ENCODE measurements around the gene ELK4.

Gene ELK4

DNA sequence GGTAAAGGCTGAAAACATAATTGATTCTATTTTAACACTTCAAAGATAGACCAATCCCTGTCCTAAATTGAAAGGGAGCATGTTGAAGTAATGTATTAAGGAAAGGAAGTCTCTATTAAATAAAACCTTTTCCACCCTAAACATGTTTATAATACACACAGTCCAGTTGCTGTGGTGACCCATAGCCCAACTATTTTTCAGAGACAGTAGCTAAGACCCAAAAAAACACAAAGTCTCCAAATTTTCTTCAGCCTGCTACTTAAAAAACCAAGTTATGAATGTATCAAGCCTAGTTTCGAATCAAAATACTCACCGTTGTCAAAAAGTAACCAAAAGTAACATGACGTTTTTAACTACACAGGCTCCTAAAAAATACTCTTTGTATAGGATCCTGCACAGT is 1.6 kb downstream of the ELK4 start:
- peak; percentile 28 for DNase-seq (ENCODE audit: low spot score)

DNA sequence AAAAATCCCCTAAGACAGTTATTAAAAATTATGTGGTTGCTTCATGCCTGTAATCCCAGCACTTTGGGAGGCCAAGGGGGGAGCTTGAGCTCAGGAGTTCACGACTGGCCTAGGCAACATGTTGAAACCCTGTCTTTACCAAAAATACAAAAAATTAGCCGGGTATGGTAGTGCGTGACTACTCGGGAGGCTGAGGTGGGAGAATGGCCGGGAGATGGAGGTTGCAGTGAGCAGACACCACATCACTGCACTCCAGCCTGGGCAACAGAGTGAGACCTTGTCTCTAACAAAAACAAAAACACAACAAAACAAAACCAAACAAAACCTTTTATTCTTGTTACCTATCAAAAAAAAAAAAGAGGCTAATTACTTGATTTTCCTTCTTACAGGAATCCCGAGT is 2.1 kb downstream of the ELK4 start:
- DNase-seq (ENCODE audit: low spot score), result no peak

DNA sequence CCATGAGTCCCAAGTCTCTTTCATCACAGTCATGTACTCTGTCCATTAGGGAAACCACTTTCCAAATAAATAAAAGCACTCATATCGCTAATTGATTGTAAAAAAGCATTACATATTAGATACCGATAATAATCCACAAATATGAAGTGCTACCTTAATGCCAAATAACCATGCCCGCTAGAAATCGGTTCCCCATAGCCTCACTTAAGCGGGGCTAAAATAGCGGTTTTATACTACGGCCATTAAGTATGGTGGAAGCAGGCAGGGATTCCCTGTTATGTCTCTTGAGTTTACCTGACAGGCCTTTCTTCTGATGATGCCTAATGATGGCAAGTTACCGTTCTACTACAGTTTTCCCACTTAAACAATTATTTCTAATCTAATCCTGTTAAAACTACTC is 3.9 kb downstream of the ELK4 start:
- no peak for DNase-seq (ENCODE audit: low spot score)

DNA sequence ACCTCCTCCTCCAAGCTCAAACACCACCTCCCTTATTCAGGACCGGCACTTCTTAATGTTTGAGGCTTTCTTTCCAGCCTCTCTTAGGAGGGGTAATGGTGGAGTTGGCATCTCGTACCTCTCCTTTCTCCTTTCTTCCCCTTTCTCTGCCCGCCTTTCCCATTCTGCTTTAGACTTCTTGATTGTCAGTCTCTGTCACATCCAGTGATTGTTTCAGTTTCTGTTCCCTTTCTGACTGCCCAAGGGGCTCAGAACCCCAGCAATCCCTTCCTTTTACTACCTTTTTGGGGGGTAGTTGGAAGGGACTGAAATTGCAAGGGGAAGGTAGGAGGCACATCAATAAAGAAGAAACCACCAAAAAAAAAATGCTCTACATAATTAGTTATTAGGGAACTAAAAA is 5.6 kb downstream of the ELK4 start:
- no peak for DNase-seq (ENCODE audit: low spot score)

DNA sequence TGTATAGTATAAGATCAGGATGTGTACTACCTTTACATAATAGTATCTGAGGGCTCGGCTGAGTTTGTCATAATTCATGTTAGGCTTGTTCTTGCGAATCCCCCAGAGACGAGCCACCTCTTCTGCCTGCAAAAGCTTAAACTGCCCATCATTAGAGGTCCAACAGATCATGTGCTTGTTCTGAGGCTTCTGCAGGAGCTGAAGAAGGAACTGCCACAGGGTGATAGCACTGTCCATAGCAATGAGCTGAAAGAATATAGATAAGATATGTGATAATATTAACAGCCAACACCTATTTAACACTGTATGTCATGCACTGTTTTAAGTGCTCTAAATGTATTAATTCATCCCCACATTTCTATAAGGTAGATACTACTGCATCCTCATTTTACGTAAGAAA is 8.2 kb downstream of the ELK4 start:
- no peak for DNase-seq (ENCODE audit: low spot score)

DNA sequence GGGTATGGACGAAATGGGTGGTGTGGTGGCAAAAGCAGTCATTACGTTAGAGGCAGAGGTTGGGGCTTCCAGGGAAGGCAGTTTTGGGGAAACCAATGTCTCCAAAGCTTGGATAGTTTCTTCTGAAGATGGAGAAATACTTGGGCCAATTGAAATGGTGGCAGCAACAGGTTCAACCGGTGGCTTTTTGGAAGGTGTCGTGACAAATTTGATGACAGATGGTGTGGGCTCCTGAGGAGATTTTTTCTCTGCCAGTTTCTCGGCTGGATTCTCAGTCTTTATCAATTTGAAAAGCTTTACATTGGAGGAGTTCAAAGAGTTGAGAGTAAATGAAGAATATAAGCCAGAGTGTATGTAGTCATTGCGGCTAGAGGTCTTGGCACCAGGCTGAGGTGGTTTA is 11.5 kb downstream of the ELK4 start:
- DNase-seq (ENCODE audit: low spot score), result no peak

DNA sequence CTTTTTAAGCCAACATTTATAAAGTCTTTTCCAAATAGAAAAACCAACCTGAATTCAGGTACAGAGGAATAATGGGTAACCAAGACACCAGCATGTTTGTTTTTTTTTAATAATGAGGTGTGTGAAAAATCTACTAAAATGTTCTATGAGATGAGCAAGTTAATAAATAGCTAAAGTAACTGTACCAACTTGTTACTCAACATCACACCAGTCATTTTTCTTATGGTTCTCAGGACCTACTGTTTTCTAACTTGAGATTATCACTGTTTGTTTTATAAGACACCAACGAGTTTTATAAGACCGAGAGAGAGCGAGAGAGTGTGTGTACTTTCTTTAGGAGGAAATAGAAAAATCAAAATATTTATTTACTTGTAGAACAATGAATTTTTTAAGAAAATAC is 12.4 kb downstream of the ELK4 start:
- no peak for DNase-seq (ENCODE audit: low spot score)

DNA sequence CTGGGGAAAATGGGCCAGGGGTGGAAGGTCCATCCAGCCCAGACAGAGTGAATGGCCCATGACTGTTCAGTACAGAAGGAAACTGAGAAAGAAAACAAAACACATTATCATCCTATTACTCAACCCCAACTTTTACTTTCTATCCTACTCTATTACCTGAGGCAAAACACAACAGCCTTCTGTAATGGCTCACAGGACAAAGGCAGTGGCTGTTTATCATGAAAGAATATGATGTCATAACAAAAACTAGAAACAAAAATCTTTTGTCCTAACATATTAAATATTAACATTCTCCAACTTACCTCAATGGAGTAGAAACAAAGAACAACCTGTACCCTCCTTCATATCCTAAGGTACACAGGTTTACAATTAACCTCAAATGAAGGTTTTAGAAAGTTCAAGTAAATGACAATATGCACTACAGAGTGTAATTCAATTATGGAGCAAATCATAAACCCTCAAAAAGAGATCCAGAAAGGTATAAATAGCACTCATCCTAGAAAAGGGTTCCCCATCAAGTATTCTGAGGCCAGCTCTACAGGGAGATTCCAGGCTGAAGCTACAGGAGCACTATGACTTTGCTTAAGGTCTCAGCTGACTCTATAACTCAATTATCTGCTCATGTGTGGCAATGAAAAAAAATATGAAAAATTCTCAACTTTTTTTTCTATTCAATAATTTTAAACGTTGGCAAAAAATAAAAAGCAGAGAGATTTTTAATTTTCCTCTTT is 15.1 kb downstream of the ELK4 start:
- DNase-seq (ENCODE audit: low spot score), result no peak

DNA sequence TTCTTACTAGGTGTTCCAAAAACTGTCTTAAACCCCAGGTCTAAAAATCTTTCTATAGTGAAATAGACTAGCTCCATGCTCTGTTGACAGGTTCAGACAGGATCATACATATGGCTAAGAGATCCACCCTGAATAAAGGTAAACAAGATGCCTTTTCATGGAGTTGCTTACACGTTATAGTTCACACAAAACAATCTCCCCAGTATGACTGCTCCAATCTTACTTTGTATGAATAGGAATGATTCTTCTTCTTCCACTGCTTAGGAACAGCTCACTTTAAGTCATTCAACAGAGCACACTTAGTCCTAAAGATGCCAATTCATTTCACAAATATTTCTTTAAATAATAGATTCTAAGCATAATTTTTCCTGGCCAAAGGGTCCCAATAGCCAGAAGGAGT is 16.0 kb downstream of the ELK4 start:
- DNase-seq (ENCODE audit: low spot score), result no peak

DNA sequence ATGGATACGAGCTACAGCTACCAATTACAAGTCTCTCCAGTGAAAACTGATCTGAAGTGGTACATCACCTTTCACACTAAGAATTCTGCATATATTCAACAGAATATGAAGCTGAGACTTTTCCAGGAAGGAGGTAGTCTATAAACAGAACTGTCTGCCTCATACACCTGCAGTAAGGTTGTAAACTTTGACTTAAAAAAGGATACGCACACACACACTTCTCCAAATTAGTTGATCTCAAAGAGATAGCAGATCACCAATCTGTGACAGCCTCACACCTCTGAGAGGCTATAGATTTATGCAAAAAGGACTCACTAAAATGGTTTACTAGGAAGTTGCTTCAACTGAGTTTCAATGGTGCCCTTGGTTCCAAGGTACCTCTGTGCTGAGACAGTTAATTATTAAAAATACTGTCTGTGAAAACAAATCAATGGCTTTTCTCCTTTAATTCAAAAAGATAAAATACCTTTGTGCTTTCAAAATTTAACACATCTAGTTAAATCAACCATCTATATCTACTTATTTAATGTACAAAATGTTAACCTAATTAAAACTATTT is 17.9 kb downstream of the ELK4 start:
- no peak for DNase-seq (ENCODE audit: low spot score)

DNA sequence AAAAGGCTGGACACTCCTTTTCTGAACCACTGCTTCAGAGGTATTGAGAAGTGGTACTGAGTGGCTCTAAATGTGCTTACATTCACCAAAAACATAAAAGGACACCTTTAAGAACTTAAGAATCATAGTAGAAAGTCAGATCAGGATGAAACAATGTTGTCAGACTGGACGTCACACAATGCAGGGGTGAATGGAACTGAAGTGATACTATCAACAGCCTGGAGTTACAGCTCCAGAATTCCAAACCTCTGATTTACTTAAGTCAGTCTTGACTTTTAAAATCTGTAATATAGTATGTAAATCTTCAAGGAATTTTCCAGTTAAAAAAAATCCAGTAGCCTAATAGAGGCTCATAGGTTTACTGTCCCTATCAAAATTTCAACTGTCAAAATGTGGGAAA is 19.3 kb downstream of the ELK4 start:
- no peak for DNase-seq (ENCODE audit: low spot score)

- DNase-seq (ENCODE audit: low spot score), result no peak
These were observed 19.7 kb downstream of the ELK4 start for GRCh38 chr1:205612104-205612503.

GRCh38 chr1:205610901-205611466 is 20.8 kb downstream of the ELK4 start:
- DNase-seq (ENCODE audit: low spot score), result no peak

GRCh38 chr1:205610036-205610435 is 21.8 kb downstream of the ELK4 start:
- DNase-seq (ENCODE audit: low spot score), result peak; percentile 27

DNA sequence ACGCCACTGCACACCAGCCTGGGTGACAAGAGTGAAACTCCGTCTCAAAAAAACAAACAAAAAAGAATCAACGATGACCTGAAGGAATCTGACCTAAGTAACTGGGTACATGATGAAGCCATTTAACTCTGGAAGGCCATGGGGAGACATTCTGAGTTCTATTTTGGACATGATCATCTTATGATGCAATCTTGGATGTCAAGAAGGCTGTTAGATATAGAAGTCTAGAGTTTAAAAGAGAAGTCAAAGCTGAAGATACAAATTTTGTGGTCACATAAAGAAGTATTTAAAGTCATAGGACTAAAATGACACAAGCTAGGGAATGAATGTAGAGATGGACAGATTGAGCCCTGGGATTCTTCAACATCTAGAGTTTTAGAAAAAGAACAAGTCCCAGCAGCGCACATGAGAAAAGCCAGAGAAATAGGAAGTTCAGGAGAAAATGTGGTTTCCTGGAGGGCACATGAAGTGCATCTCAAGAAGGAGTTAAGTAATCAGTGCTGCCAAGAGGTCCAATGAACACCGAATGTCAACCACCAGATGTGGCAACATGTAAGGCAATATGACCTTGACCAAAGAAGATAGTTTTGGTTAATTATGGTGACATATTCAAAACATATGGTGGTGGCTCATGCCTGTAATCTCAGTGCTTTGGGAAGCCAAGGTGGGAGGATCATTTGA is 26.8 kb downstream of the ELK4 start:
- no peak for DNase-seq (ENCODE audit: low spot score)

DNA sequence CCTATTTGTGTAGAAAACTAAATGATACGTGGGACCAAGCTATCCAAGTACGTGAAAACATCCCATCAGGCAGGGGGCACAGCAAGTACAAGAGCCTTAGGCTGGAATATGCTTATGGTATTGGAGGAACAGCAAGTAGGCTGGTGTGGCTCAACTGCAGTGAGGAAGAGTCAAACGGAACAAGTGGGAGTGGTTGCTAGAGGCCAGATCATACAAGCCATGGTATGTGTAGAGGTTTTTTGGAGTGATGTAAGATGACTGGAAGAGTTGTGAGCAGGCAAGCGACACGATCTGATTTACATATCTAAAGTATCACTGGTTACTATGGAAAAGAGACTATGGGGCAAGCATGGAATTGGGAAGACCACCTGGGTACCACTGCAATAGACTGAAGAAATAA is 27.8 kb downstream of the ELK4 start:
- no peak for DNase-seq (ENCODE audit: low spot score)

DNA sequence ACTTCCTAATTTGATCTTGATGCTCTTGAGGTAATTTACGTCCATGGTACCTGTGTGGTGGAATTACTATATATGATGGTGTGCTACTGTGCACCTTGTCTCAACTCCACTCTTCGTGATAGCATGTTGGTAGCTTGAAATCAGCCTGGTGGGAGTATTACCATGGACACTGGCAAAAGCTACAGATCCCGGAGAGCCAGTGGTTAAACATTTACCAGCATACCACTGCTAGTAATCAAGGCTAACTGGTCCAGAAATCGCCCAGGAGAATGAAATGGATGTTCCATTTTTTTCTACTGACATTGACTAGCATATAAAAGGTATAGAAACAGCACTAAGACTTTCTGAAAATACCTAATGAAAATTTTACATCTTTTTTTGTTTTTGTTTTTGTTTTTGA is 30.6 kb downstream of the ELK4 start:
- no peak for DNase-seq (ENCODE audit: low spot score)

- DNase-seq (ENCODE audit: low spot score), result no peak
These were observed 31.7 kb downstream of the ELK4 start for GRCh38 chr1:205600085-205600484.

GRCh38 chr1:205599669-205600042 is 32.2 kb downstream of the ELK4 start:
- no peak for DNase-seq (ENCODE audit: low spot score)

DNA sequence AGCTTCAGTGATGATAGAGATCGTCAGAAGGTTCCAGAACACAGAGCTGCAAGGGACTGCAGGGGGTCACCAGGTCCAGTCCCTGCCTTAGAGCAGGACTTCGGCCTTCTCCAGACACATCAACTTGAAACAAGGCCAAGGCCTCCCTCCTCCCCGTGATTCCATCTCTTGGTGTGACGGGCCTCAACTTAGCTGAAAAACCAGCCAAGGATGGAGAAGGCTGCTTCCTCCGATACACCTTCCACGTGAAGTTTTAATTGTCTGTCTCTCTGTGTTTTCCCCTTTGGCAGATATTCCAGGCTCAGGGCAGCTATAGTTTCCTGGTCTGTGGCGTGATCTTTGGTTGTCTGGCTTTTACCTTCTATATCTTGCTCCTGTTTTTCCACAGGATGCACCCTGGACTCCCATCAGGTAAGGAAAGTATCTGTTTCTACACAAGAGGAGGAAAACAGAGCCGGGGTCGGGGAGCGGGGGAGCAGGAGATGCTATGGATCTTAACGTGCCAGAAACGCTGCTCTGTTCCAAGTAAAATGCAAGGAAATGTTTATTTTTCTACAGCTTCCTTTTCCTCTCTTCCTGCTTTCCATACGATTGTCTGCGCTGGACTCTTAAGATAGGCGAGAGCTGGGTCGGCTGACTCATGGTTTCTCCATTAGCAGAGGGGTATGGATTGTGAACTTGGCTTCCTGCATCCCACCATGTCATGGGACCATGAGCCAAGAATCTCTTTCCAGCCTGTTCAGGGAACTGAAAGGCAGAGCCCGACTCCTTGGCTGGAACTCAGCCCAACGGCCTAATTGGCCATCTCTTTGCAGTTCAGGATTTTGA is 32.8 kb downstream of the ELK4 start:
- no peak for DNase-seq (ENCODE audit: low spot score)

- DNase-seq (ENCODE audit: low spot score), result no peak
These were observed 34.0 kb downstream of the ELK4 start for GRCh38 chr1:205597691-205598314.

DNA sequence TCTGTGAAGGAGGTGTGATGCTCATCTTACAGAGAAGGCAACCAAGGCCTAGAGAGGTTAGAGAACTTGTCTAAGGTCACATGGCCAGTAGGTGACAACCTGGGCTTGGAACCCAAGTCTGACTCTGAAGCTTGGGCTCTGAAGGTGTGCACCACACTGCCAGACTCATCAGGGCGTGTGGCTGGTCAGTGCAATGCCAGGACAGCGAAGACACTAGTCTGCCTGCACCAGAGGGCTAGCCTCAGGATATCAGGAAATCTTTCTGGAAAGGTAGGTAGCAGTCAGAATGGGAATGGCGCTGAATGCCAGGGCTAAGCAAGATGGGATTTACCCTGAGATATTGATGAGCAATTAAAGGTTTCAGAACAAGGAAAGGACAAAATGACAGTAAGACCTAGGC is 34.9 kb downstream of the ELK4 start:
- DNase-seq (ENCODE audit: low spot score), result no peak

All from GM03348 (cell line).